GM21529 (cell line): ENCODE measurements around the gene FAM53B.

Experiments used
- ATAC-seq: cut with Tn5 transposase; IDR thresholded peaks from one replicate; pipeline ENCODE4 v1.9.1; 2021; ENCODE audit not compliant: unreplicated experiment

Gene FAM53B

GRCh38 chr10:124637746-124638145, 106.4 kb downstream of the FAM53B start:
- ATAC-seq: no peak

- no peak for ATAC-seq
These were observed 107.0 kb downstream of the FAM53B start for GRCh38 chr10:124637091-124637700.

- ATAC-seq: no peak
These were observed 107.7 kb downstream of the FAM53B start for GRCh38 chr10:124636271-124636995.

- ATAC-seq: no peak
These were observed 111.6 kb downstream of the FAM53B start for GRCh38 chr10:124632566-124632965.

GRCh38 chr10:124632064-124632531, 112.1 kb downstream of the FAM53B start:
- no peak for ATAC-seq

GRCh38 chr10:124630551-124630950, 113.6 kb downstream of the FAM53B start:
- no peak for ATAC-seq

GRCh38 chr10:124629842-124630241, 114.3 kb downstream of the FAM53B start:
- no peak for ATAC-seq

GRCh38 chr10:124629415-124629814, 114.8 kb downstream of the FAM53B start:
- ATAC-seq: no peak

- ATAC-seq: no peak
These were observed 115.5 kb downstream of the FAM53B start for GRCh38 chr10:124628676-124629021.

- ATAC-seq: no peak
These were observed 116.1 kb downstream of the FAM53B start for GRCh38 chr10:124627866-124628675.

- peak; percentile 86 for ATAC-seq
These were observed 117.3 kb downstream of the FAM53B start for GRCh38 chr10:124626759-124627380.

GRCh38 chr10:124625831-124626238, 118.3 kb downstream of the FAM53B start:
- no peak for ATAC-seq

- no peak for ATAC-seq
These were observed 119.3 kb downstream of the FAM53B start for GRCh38 chr10:124624895-124625294.

GRCh38 chr10:124624466-124624865, 119.7 kb downstream of the FAM53B start:
- ATAC-seq: no peak

GRCh38 chr10:124624006-124624405, 120.2 kb downstream of the FAM53B start:
- ATAC-seq: no peak

- ATAC-seq: no peak
These were observed 121.2 kb downstream of the FAM53B start for GRCh38 chr10:124622866-124623536.

- no peak for ATAC-seq
These were observed 122.0 kb downstream of the FAM53B start for GRCh38 chr10:124622158-124622557.

GRCh38 chr10:124621637-124622036, 122.5 kb downstream of the FAM53B start:
- ATAC-seq: no peak

GRCh38 chr10:124619802-124620490, 124.2 kb downstream of the FAM53B start:
- peak; percentile 40 for ATAC-seq

- ATAC-seq: peak; percentile 33
These were observed 125.0 kb downstream of the FAM53B start for GRCh38 chr10:124619195-124619594.
